SU-DHL-6 (cell line): ENCODE data around the gene POTEC.
"Not testable (repeated sequence)": the region's sequence is repeated elsewhere in the genome, so short reads cannot be mapped to it uniquely, and the experiment has no call there.

ENCODE experiments used
- H2AFZ ChIP-seq: fragments of 200-600 bp; sonication (generic); 2 replicates; pipeline ENCODE4 v1.6.1; 2014; ENCODE audit warnings: low read depth, mild to moderate bottlenecking, moderate library complexity, mixed read lengths, antibody characterized with exemption, low read length; ENCODE audit not compliant: severe bottlenecking
- H3F3A ChIP-seq: fragments of 200-600 bp; shearing (Covaris generic); 2 replicates; pipeline ENCODE4 v1.6.0; 2016; ENCODE audit warnings: antibody characterized with exemption, mild to moderate bottlenecking; ENCODE audit not compliant: insufficient read depth
- H3K27ac ChIP-seq: fragments of 200-600 bp; sonication (generic); 2 replicates; pipeline ENCODE4 v1.5.1; 2016; ENCODE audit warnings: low read depth, mild to moderate bottlenecking, low read length, moderate library complexity, mixed read lengths
- H3K27me3 ChIP-seq: fragments of 200-600 bp; sonication (generic), shearing (Covaris generic); 2 replicates; pipeline ENCODE4 v1.6.0; 2014; ENCODE audit warnings: mild to moderate bottlenecking, low read length
- H3K36me3 ChIP-seq: fragments of 200-600 bp; sonication (generic); 2 replicates; pipeline ENCODE4 v1.6.1; 2014; ENCODE audit warnings: mild to moderate bottlenecking, low read length, mixed read lengths
- H3K4me2 ChIP-seq: fragments of 300-600, 200-600 bp; shearing (Covaris generic), sonication (generic); 2 replicates; pipeline ENCODE4 v1.6.0; 2014; ENCODE audit warnings: low read length, low read depth, mild to moderate bottlenecking; ENCODE audit not compliant: poor library complexity, severe bottlenecking
- H3K4me3 ChIP-seq: fragments of 200-600 bp; sonication (generic); 2 replicates; pipeline ENCODE4 v1.5.1; 2014; ENCODE audit warnings: antibody characterized with exemption, low read length, mild to moderate bottlenecking, mixed read lengths; ENCODE audit not compliant: insufficient read depth, poor library complexity, severe bottlenecking
- H3K79me2 ChIP-seq: fragments of 200-600 bp; sonication (generic); 2 replicates; pipeline ENCODE4 v1.6.1; 2014; ENCODE audit warnings: mild to moderate bottlenecking, low read length, moderate library complexity; ENCODE audit not compliant: insufficient read depth
- H3K9ac ChIP-seq: fragments of 200-600 bp; sonication (generic); 2 replicates; pipeline ENCODE4 v1.7.0; 2014; ENCODE audit warnings: mild to moderate bottlenecking, low read length
- H3K9me2 ChIP-seq: fragments of 200-600 bp; sonication (generic); replicated peaks from 2 replicates; pipeline ENCODE4 v1.6.1; 2014; ENCODE audit warnings: low read length; ENCODE audit not compliant: insufficient read depth
- H3K9me3 ChIP-seq: fragments of 200-600 bp; sonication (generic); 2 replicates; pipeline ENCODE4 v1.6.1; 2014; ENCODE audit warnings: low read length, mixed read lengths; ENCODE audit not compliant: insufficient read depth
- H4K20me1 ChIP-seq: fragments of 200-600 bp; sonication (generic); 2 replicates; pipeline ENCODE4 v1.6.1; 2014; ENCODE audit warnings: low read depth, mild to moderate bottlenecking, antibody characterized with exemption, low read length, moderate library complexity, mixed read lengths

The POTEC gene

GRCh38 chr18:14489256-14490014 is 54.0 kb downstream of the POTEC start:
- not testable (repeated sequence) for H3F3A ChIP-seq, H3K9me2 ChIP-seq, H3K4me3 ChIP-seq, H2AFZ ChIP-seq, H3K4me2 ChIP-seq, H3K36me3 ChIP-seq, H3K27ac ChIP-seq, H3K27me3 ChIP-seq, H4K20me1 ChIP-seq, H3K9me3 ChIP-seq, H3K79me2 ChIP-seq, H3K9ac ChIP-seq

DNA sequence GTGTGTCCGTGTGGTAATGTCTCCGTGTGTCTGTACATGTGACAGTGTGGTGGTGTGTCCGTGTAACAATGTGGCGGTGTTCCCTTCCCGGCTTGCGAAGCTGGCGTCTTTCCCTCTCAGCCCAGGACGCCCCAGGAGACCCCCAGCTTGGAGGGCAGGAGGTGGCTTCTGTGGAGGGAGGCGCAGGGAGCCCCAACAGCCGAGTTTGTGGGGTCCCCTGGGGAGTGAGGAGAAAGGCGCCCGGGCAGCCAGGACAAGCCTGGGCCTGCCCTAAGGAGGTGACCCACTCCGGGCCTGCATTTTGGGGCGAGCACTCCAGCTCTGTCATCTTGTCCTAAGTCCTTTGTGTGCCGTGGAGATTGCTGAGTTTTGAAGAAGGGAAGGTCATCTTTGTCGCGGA is 54.6 kb downstream of the POTEC start:
- not testable (repeated sequence) for H3K36me3 ChIP-seq, H3K9me2 ChIP-seq, H3K4me2 ChIP-seq, H3K9ac ChIP-seq, H3K4me3 ChIP-seq, H3F3A ChIP-seq, H4K20me1 ChIP-seq, H3K79me2 ChIP-seq, H3K27me3 ChIP-seq, H3K9me3 ChIP-seq, H2AFZ ChIP-seq, H3K27ac ChIP-seq

DNA sequence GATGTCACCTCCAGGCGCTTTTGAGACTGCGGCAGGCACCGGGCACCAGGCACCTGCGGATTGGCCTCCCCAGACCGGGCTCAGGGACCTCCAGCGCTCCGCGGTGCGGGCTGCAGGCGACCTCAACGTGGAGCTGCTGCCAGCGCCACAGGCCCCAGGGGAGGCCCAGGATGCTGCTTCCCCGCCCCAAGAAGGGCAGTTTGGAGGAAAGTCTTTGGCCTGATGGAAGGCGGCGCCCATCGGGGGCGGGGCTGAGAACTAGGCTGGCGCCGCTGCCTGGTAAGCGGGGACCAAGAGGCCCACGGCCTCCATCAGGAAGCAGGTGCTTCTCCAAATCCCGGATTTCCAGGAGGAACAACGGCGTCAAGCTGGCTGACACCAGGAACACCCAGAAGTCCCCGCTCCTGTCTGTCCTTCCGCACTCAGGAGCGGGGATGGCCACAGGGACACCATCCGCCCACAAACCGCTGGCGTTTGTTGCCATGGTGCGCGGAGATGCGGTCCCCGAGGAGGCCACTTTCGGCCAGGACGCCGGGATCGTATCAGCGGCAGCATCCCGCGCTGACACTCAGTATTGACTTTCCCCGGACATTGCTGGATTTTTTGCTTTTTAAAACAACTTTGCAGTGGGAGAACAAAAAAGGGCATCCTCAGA is 56.3 kb downstream of the POTEC start:
- not testable (repeated sequence) for H3K4me2 ChIP-seq, H3K27me3 ChIP-seq, H3K9ac ChIP-seq, H3K79me2 ChIP-seq, H3F3A ChIP-seq, H3K4me3 ChIP-seq, H3K36me3 ChIP-seq, H3K9me2 ChIP-seq, H2AFZ ChIP-seq, H3K27ac ChIP-seq, H3K9me3 ChIP-seq, H4K20me1 ChIP-seq

- not testable (repeated sequence) for H3K9ac ChIP-seq, H4K20me1 ChIP-seq, H3K4me2 ChIP-seq, H3K4me3 ChIP-seq, H2AFZ ChIP-seq, H3K27ac ChIP-seq, H3F3A ChIP-seq, H3K9me2 ChIP-seq, H3K79me2 ChIP-seq, H3K9me3 ChIP-seq, H3K36me3 ChIP-seq, H3K27me3 ChIP-seq
Observed at GRCh38 chr18:14479076-14479475, 64.3 kb downstream of the POTEC start.

GRCh38 chr18:14475520-14475919 is 67.9 kb downstream of the POTEC start:
- H3K4me2 ChIP-seq, H3K79me2 ChIP-seq, H4K20me1 ChIP-seq, H3K27ac ChIP-seq, H3K27me3 ChIP-seq, H3K9me3 ChIP-seq, H3K36me3 ChIP-seq, H3F3A ChIP-seq, H3K9ac ChIP-seq, H3K9me2 ChIP-seq, H2AFZ ChIP-seq, H3K4me3 ChIP-seq: not testable (repeated sequence)

GRCh38 chr18:14474752-14475151 is 68.6 kb downstream of the POTEC start:
- not testable (repeated sequence) for H3K9ac ChIP-seq, H3K9me2 ChIP-seq, H4K20me1 ChIP-seq, H3K79me2 ChIP-seq, H3K4me3 ChIP-seq, H3K27ac ChIP-seq, H2AFZ ChIP-seq, H3F3A ChIP-seq, H3K27me3 ChIP-seq, H3K9me3 ChIP-seq, H3K36me3 ChIP-seq, H3K4me2 ChIP-seq

DNA sequence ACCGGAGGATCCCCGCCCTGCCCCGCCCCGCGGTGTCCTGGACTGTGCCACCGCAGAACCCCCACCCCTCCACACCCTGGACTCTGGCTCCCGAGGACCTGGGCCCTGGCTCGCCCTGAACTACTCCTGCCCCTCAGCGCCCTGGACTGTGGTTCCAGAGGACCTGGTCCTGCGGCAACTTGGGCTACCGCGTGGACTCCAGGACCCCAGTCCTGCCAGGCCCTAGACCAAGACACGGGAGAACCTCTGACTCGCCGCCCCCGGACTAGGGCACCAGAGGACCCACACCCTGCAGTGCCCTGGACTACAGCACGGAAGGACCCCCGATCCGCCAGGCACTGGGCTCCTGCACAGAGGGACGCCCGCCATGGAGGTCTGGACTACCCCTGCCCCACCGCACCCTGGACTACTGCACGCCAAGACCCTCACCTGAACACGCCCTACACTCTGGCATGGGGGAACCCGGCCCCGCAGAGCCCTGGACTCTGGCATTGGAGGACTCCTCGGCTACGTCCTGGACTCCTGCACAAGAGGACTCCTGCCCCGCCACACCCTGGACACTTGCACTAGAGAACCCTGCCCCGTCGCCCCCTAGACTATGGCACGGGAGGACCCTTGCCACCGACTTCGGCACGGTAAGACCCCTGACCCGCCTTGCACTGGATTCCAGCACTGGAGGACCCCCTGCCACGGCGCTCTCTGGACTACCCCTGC is 69.2 kb downstream of the POTEC start:
- not testable (repeated sequence) for H2AFZ ChIP-seq, H3K36me3 ChIP-seq, H3K27me3 ChIP-seq, H3K27ac ChIP-seq, H3K9ac ChIP-seq, H3K9me2 ChIP-seq, H3K79me2 ChIP-seq, H3K4me2 ChIP-seq, H3K4me3 ChIP-seq, H4K20me1 ChIP-seq, H3F3A ChIP-seq, H3K9me3 ChIP-seq
